HG02623 (cell line): ENCODE data around the gene CEP164.

Experiments
- ATAC-seq: cut with Tn5 transposase; IDR thresholded peaks from one replicate; pipeline ENCODE4 v1.9.1; 2021; ENCODE audit warnings: moderate library complexity; ENCODE audit not compliant: unreplicated experiment

The CEP164 gene

DNA sequence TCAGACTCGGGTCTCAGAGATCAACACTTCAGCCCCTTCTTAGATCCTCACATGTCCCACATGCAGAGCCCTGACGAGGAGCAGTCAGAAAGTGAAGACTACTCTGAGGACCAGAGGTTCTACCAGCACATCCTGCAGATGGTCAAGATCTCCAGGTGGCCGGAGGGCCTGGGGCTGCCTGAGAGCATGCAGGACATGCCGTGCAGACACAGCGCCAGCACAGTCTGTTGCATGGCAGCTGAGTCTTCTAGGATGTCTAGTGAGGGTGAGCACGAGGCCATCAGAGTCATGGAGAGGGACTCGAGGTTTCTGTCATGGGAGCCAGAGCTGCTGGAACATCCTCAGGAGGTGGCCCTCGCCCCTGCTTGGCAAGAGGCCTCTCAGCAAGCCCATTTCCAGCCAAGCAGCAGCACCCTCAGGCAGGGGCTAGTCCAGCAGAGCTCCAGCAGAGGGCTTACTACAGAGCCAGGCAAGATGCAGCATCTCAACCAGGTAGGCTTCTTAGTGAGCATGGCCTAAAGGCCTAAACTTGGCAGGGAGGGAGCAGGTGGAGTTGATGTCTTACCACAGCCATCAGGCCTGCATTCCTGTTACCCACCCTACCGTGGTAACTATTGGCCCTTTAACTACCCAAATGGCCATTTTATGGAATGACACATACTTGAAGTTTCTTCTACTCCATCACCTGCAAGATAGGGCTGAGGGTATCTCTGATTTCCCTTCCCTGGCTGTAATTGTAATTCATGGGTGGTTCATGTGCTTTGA is 28.7 kb downstream of the CEP164 start:
- no peak for ATAC-seq

DNA sequence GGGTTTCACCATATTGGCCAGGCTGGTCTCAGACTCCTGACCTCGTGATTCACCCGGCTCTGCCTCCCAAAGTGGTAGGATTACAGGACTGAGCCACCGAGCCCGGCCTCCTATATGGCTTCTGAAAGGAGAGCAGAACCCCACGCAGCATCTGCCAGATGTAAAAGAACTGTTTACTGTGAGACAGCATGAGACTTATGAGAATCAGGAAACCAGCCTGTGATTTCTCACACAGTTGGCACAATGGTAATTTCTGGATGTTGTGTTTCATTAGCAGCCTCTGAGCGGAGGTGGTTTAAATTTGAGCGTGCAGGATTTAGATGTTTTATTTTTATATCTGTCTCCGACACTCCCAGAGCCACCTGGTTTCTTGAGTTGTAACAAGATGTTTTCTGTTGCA is 33.8 kb downstream of the CEP164 start:
- ATAC-seq = no peak

DNA sequence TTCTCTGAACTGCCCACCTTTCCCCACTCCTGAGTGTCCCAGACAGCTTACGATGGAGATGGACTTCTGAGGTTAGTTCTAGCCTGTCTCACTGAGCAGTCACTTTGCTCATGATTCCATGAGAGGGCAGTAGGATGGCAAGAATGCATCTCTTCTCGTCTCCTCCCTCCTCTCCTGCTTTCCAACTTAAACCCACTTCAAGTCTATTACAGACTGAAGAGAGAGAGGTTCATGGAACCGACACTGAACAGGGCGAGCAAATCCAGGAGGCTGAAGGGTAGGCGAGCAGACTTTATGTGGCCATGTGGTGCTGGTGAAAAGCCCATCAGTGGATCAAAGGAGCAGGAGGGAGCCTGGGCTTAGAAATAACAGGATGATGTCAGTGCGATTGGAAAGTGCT is 38.6 kb downstream of the CEP164 start:
- ATAC-seq = no peak

DNA sequence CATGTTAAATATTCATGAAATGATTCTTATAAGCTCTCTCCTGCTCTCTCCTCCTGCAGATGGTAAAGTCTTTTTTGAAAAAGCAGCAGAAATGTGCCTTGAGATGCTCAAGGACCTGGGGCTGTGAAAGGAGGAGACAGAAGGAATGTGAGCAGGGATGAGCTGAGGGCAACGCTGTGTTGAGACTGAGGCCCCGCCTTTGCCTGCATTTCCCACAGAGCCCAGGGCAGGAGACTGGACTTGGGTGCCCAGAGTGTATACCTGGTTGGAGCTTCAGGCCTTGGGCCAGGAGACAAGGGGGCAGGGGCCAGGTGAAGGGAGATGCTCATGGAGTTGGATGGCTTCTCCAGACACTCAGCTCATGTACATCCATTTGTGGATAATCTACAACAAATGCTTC is 39.2 kb downstream of the CEP164 start:
- ATAC-seq = no peak

DNA sequence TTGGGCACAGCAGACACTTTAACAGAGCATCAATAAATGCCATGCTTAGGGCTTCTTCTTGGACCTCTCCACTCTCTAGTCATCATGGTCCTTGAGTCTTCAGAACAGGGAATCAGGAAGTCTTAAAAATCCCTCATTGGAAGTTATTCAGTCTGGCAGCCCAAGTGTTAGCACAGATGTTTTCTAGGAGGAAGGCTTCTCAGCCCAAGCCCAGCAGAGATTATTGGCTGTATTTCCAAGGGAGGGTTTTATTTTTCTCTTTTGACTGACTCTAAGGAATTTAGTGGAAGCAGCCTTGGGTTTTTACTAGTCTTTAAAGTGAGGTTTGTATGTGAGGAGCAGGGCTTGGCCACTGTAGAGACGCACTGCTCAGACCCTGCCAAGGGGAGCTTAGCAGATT is 41.9 kb downstream of the CEP164 start:
- ATAC-seq = no peak

DNA sequence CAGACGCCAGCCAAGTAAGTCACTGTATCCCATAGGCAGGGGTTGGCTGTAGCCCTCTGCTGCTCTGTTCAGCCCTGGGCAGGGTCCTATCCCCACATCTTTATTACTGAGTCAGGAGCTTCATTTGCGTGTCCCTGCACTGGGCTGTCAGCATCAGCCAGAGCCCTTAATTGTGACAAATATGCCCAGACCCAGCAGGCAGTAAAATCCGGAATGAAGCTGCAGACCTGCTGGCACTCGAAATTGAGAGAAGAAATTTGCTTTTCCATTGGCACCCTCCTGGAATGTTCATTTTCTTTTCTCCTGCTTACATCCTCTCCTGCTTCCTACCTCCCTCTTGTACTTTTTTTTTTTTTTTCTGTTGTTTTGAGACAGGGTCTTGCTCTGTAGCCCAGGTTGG is 43.8 kb downstream of the CEP164 start:
- ATAC-seq = no peak

DNA sequence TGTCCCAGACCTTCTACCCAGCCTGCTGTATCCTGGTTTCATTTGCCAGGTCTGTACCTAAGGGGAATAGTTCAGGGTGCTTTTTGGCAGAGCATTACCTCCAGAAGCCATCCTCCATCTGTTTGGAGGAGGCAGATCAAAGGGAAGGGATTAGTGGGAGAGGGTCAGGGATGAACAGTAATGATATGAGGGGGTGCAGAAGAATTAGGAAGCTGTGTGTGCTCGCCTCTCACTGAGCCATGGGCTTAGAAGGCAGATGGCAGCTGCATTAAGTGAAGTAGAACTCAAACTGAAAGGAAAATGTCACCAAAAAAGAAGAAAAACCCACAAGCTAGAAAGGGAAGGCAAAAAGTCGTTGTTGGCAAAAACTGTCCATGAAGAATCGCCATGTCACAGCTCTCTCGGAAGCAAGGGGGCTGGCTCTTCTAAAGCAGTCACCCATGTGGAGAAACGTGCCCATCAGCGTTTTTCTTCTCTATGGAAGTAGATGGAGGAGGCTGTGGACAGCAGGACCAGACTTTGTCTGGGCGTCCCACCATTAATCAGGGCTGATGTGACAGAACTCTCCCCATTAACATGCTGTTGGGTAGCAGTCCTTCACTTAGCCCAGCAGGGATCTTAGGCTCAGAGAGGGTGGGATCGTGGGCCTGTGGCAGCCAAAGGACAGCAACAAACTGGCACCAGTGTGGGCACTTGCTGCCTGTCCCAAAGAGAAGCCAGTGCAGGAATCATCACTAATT is 46.8 kb downstream of the CEP164 start:
- no peak for ATAC-seq

DNA sequence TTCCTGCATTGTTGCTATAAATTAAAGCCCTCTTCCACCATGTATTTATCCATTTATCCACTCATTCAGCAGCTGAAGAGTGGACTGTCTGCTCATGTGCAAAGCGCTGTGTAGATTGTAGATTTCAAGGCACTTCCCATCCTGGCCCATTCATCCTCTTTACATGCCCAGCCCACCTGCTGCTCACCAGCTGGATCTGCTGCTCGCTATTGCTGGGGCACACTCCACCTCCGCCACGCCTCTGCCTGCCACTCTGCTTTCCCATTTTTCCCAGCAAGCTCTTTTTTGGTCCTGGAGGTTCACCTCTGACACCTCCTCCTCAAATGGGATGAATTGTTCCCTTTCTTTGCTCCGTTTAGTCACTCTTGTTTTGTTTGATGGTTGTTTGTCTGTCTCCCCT is 48.3 kb downstream of the CEP164 start:
- no peak for ATAC-seq

DNA sequence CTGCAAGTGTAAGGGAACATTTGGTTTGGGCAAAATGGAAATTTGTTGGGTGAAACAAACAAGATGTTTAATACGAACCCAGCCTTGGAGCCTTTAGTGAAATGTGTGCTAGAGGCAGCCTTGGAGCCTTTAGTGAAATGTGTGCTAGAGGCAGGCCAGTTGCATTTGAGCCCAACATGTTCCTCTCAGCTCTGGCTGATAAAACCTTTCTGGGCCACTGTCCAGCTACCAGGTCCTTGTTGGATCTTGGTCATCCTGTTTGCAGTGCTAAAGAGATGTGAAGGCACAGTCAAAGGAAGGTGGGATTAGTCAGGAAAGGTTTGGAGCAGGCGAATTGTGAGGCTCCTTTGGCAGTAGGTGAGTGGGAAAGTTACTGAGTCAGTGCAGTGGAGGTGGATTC is 48.9 kb downstream of the CEP164 start:
- ATAC-seq = no peak

DNA sequence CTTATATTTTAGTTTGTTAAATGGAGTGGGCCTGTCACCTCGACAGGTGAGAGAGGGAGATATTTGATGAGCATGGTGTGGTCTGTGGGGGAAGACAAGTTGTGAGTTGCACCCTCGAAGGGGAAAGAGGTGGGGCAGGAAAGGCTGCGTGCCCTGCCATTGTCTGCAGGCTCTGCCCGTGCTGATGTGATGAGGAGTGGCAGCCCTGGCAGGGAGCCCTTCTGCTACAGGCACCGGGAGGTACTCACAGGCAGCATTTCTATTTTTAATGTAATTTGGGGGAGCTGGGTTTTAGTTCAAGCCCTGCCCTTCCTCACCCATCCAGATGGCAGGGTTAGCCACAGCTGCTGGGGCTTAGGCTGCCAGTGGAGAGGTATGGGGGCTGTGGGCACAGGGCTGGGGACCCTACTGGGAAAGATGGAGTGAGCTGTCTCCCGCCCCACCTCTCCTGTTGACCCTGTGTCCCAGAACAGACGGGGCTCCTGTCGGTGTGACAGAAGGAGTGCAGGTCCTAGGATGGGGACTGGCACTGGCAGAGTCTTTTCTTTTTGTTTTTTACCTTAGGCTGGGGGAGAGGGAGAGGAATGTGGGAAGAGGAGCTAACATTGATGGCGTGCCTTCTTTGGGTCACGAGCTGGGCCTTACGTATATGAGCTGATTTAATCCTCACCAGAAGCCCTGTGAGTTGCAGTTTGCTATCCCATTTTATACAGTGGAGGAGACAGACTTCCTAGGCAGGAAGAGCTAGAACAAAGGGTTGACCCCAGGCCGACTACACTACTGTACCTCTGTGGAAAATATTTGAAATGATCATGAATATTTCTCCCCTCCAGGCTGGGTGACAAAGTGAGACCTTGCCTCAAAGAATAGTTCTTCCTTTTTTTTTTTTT is 51.6 kb downstream of the CEP164 start:
- ATAC-seq = no peak

DNA sequence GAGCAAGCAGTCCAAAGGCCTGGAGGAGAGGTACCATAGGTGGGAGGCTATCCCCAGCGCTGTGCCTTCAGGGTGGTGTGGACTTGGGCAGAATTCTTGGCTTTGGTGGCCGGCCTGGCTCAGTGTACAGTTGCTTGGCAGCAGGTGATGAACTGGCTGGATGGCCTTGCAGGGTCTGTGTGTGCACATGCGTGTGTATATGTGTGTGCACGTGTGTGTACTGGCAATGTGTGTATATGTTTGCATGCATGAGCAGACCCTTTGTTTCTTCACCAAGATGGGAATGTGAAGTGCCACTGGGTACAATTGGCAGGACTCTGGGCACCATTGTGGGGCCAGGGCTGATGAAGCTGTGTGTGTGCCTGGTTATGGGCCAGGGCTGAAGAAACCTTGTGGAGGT is 53.0 kb downstream of the CEP164 start:
- no peak for ATAC-seq

DNA sequence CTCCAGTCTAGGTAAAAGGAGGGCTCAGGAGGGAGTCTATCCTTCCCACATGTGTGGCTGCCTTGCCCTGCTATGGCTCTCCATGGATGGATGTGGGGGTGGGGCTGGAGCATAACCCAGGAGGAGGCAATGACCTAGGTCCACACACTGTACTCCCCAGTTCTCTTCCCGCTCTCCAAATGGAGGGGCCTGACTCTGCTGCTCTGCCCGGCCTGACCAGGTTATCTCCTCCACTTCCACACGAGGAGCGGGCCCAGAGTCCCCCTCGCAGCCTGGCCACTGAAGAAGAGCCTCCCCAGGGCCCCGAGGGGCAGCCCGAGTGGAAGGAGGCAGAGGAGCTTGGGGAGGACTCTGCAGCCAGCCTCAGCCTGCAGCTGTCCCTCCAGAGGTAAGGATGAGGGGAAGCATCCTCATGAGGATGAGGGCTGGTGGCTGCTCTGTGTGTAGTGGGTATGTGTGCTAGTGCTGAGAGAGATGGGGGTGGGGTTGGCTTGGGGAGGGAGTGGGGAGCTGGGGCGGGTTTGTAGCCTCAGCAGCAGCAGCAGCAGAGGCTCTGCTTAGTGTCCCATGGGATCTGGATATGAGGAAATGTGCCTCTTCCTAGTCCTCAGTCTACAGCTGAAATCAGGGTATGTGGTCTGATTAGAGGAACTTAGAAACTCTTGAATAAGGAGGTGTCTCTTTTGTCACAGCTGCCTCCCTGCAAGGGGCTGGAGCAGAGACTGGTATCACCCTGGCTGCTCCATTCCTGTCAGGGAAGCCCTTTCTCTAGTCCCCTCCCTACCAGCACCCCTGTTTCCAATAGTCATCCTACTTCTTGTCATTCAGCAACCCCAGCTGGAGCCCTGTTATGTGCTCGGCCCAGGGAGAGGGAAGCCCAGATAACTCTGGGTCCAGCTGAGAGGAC is 54.1 kb downstream of the CEP164 start:
- no peak for ATAC-seq

DNA sequence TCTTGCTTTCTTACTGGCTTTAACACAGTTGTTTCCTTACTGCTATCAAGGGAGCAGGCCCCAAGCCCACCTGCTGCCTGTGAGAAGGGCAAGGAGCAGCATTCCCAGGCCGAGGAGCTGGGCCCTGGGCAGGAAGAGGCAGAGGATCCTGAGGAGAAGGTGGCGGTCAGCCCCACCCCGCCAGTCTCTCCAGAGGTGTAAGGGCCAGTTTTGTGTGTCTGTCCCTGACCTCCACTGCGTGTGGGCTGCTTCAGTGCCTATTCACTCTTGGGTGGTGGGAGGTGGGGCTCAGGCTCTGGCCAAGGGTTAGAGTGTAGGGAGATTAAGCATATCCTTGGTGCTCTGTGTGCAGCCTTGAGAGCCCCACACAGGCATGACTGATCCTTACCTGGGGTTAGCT is 55.1 kb downstream of the CEP164 start:
- no peak for ATAC-seq

DNA sequence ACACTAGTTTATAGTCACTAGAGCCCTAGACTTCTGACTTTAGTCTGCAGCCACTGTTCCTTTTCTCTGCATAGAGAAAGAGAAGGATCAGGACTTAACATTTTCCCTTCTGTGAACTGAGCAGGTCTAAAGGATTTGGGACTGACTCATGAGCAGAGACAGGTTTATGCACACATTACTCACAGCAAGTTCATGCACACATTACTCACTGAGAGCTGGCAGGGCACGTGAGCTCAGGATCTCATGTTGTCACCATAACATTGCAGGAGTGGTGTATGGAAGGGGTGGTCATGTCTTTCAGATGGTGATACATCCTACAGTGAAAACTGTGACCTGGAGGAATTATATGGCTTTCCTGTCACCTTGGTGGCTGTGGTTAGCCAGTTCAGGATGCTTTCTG is 56.4 kb downstream of the CEP164 start:
- no peak for ATAC-seq

DNA sequence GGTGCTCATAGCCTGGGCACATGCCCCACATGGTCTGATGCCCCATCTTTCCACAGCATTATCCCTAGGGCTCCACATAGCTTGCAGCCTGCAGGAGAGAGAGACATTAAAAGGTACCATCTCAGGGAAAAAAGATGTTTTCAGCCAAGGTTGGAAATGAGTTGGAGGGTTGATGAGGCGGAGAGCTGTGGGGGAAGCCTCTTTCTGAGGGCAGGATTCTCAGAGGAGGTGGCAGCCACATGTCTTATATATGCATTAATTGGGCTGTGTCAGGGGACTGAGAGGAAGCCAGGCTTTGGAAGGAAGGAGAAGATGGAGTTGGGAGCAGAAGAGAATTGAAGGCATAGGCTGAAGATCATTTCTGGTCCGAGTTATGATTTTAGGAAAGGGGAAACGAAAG is 57.8 kb downstream of the CEP164 start:
- ATAC-seq = no peak

DNA sequence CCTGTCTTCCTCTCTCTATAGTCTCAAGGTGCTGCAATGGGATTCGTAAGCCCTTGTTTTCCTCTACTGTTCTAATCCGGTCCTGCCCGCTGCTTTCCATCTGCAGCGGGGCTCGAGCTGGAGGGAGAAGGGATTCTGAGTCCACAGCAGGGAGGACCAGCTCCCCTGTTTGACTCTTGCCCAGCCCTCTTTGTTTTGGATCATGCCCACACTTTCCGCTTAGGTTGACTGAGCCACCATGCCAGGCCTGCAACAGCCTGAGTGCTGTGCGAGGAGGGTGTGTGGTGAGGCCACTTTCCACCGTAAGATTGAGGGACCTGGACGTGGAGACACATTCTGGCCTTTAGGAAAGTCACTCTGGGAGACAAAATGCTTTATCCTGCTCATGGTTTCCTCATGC is 58.3 kb downstream of the CEP164 start:
- no peak for ATAC-seq

DNA sequence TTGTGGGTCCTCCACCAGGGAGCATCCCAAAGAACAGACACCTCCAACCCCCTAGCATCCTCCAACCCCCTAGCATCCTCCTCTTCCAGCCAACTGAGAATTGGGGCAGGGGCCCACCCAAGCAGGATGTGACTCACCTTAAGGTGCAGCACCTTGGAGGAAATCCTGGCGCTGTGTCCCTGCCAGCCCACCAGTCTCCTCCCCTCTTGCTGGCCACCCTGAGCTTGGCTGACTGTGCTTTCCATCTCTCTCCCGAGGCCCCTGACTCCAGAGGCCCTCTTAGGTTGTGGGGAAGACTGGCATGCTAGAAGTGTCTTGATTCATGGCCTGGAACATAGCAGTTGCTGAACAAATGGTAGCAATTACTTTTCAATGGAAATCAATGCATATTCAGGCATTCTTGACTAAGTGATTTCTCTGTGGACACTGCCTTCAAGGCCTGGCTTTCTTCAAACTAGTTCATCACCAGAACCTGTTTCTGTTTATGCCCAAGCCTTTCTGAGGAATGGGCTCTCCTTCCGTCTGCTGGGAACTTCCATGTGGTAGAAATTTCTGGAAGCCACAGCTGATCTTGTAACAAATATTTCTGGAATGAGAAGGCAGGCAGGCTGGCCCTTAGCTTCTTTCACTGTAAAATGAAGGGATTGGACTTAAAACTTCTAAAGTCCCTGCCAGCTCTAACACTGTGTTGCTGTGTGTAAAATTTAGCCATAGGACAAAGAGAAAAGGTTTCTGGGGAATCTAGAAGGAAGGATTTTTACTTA is 60.5 kb downstream of the CEP164 start:
- ATAC-seq = no peak

DNA sequence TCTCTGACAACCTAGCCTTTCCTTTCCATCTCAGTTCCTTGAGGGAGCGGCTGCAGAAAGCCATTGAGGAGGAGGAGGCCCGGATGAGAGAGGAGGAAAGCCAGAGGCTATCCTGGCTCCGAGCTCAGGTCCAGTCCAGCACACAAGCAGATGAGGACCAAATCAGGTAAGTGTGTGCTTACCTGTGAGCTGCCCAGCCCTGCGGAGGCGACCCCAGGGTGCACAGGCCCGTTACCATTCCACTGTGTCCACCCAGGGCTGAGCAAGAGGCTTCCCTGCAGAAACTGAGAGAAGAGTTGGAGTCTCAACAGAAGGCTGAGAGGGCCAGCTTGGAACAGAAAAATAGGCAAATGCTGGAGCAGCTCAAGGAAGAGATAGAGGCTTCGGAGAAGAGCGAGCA is 63.1 kb downstream of the CEP164 start:
- no peak for ATAC-seq

DNA sequence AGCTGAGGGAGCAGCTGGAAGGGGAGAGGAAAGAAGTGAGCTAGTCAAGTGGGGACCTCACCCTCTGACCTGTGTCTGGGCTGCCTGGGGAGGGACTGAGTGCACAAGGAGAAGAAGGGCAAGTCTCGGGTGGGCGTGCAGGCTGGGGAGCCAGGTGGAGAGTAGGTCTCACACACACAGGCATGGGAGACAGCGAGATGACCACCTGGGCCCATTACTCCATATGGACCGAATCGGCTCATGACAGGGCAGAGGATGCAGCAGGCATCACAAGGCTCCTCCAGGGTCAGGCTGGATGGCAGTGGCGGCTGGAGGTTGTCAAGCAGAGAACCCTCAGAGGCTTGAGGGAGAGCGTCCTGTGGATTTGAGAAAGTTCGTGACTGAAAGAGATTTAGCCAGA is 63.5 kb downstream of the CEP164 start:
- no peak for ATAC-seq
